Tibial nerve (tissue), 3 donors: ENCODE results near the gene PLCB1.

Experiments
- POLR2A ChIP-seq, 2 donors: fragments of 450-650 bp; IDR thresholded peaks; one replicate each; pipeline ENCODE4 v1.6.1; 2017; ENCODE audit warnings: antibody characterized with exemption in 2 of 2, mild to moderate bottlenecking in 2 of 2, moderate library complexity in 2 of 2
- TF ChIP-seq, protein P1 (sequence below), 5 experiments: fragments of 200-600 bp in 3 of 5; fragments of 450-650 bp in 2 of 5; sonication (generic) in 3 of 5; IDR thresholded peaks; one replicate each; pipeline ENCODE4 v1.5.1; 2016 to 2019; ENCODE audit warnings: antibody characterized with exemption in 5 of 5, mild to moderate bottlenecking in 3 of 5, moderate library complexity in 2 of 5

DNA sequence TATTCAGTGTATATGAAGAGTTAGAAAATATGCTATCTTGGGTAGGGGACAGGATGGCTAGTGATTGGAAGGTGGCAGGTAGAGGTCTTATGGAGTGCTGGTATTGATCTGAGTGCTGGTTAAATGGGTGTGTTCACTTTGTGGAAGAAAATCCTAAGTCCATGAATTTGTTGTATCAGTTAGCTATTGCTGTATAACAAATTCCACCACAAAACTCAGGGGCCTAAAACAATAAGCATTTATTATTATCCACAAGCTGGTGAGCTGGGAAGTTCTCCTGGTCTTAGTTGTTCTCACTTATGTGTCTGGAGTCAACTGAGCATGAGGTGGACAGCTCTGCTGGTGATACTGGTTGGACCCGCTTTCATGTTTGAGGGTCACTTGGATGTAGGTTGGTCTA is 724.6 kb downstream of the PLCB1 start:
- TF ChIP-seq, protein P1, sequence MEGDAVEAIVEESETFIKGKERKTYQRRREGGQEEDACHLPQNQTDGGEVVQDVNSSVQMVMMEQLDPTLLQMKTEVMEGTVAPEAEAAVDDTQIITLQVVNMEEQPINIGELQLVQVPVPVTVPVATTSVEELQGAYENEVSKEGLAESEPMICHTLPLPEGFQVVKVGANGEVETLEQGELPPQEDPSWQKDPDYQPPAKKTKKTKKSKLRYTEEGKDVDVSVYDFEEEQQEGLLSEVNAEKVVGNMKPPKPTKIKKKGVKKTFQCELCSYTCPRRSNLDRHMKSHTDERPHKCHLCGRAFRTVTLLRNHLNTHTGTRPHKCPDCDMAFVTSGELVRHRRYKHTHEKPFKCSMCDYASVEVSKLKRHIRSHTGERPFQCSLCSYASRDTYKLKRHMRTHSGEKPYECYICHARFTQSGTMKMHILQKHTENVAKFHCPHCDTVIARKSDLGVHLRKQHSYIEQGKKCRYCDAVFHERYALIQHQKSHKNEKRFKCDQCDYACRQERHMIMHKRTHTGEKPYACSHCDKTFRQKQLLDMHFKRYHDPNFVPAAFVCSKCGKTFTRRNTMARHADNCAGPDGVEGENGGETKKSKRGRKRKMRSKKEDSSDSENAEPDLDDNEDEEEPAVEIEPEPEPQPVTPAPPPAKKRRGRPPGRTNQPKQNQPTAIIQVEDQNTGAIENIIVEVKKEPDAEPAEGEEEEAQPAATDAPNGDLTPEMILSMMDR (IDR thresholded peaks at IDR 0.05), result no peak
- TF ChIP-seq POLR2A (IDR thresholded peaks at IDR 0.05), result no peak
